GM10847 (cell line): ENCODE results near the gene IL25.

Source experiments
- POLR2A ChIP-seq: IDR thresholded peaks from 2 replicates; pipeline ENCODE4 v1.6.1; 2011; ENCODE audit not compliant: insufficient read length; ENCODE audit errors: extremely low read depth

The IL25 gene

DNA sequence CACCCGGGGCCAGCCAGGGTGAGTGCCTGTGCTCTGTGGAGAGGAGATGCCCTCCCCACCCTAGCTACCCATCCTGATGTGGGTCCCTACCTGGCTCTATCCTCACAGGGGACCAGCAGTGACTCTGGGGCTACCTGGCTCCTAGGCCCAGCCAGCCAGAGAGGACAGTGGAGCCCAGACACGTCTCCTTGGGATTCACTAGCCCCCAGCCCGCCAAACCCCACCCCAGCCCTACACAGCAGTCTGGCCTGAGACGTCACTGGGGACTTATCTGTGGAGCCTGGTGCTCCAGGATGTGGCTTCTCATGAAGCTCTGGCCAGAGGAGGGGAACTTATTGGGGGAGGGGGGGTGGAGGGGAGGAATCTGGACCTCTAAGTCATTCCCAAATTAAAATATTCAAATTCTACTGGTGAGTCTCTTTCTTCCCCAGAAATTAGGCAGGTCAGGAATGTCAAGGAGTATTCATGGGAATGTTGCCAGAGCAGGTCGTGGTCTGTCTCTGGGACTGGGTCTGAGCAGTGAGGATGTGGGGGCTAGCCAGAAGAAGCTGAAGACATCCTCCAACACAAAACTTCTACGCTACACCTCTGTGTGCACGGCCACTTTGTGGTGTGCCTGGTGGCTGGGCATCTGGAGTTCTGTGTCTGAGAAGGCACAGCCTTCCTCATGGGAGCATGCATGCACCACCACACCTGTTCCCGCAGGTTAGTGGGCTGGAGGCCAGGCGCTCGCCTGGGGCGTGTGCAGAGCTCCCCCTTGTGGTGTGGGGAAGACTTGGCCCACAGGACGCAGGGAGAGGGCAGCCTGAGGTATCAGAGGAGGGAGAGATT, 7.0 kb downstream of the IL25 start:
- TF ChIP-seq POLR2A, result no peak

- no peak for TF ChIP-seq POLR2A
These were observed 7.7 kb downstream of the IL25 start for GRCh38 chr14:23380197-23380914.

DNA sequence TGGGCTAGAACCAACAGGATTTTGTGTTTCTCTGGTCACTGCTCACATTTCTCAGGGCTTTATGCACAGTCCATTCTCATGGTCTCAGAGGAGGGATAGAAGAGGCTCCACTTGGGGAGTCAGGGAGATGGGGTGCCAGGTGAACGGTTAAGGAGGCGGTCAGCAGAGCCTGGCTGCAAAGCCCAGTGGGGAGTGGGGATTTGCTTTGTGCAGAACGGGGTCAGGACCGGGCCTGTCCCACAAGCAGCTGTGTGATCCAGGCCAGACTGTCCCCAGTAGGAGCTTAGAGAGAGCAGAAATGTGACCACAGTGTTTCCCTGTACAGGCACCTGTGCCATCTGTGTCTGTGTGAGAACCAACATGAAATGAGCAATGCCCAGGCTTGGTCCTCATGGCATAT, 8.4 kb downstream of the IL25 start:
- no peak for TF ChIP-seq POLR2A

GRCh38 chr14:23381871-23382270, 9.3 kb downstream of the IL25 start:
- no peak for TF ChIP-seq POLR2A

DNA sequence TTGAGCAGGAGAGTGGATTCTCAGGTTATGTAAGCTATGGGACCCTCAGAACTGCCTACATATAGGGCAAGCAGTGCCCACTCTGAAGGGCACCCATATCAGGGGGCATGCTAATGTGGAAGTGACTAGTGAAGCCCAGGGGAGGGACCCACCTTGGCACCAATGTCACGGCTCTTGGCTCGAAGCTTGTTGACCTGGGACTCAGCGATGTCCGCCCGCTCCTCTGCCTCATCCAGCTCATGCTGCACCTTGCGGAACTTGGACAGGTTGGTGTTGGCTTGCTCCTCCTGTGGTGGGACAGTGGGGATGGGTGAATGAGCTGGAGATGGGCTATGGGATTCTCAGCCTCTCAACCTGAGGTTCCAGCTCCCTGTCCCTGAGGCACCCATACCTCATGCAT, 9.7 kb downstream of the IL25 start:
- no peak for TF ChIP-seq POLR2A

- no peak for TF ChIP-seq POLR2A
These were observed 10.3 kb downstream of the IL25 start for GRCh38 chr14:23382731-23383440.

DNA sequence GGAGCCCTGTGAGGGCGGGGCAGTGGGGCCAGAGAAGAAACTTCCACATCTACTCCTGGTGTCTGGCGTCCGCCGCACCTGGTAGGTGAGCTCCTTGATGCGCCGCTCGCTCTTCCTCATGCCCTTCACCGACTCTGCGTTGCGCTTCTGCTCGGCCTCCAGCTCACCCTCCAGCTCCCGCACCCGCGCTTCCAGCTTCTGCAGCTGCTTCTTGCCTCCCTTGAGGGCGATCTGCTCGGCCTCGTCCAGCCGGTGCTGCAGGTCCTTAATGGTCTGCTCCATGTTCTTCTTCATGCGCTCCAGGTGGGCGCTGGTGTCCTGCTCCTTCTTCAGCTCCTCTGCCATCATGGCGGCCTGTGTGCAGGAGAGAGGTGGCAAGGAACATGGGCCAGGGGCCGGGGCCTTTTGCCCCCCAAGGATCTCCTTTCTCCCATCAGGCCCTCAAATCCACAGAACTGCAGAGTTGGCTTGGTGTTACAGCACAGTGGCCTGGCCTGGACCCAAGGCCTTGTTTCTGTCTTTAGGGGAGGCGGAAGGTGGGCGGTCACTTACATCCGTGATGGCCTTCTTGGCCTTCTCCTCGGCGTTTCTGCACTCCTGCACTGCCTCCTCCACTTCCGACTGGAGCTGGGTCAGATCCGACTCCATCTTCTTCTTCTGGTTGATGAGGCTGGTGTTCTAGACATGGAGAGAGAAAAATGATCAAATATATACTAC, 11.9 kb downstream of the IL25 start:
- TF ChIP-seq POLR2A, result no peak

GRCh38 chr14:23385244-23385641, 12.6 kb downstream of the IL25 start:
- TF ChIP-seq POLR2A, result no peak

DNA sequence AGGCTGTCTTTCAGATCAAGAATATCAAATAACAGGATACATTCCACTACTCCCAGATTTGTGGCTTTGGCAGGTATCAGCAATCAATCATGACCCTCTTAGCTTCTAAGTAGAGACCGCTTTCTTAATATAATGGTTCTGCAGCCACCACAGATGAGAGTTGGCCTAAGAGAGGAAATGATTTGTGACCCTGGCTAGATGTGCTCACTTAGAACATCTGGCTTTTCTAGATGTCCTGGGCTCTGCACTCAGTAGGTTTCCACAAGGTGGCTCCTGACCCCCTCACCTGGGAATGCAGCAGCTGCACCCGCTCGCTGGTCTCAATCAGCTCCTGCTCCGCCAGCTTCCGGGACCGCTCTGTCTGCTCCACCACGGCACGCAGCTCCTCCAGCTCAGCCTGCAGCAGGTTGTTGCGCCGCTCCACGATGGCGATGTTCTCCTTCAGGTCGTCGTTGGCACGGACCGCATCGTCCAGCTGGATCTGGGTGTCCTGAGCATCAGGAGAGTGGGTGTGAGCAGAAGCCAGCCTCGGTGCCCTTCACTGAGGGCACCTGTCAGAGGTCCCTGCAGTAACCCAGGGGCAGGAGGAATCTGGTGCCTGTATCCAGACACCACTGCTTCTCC, 13.1 kb downstream of the IL25 start:
- no peak for TF ChIP-seq POLR2A

GRCh38 chr14:23386999-23387398, 14.4 kb downstream of the IL25 start:
- TF ChIP-seq POLR2A, result no peak

DNA sequence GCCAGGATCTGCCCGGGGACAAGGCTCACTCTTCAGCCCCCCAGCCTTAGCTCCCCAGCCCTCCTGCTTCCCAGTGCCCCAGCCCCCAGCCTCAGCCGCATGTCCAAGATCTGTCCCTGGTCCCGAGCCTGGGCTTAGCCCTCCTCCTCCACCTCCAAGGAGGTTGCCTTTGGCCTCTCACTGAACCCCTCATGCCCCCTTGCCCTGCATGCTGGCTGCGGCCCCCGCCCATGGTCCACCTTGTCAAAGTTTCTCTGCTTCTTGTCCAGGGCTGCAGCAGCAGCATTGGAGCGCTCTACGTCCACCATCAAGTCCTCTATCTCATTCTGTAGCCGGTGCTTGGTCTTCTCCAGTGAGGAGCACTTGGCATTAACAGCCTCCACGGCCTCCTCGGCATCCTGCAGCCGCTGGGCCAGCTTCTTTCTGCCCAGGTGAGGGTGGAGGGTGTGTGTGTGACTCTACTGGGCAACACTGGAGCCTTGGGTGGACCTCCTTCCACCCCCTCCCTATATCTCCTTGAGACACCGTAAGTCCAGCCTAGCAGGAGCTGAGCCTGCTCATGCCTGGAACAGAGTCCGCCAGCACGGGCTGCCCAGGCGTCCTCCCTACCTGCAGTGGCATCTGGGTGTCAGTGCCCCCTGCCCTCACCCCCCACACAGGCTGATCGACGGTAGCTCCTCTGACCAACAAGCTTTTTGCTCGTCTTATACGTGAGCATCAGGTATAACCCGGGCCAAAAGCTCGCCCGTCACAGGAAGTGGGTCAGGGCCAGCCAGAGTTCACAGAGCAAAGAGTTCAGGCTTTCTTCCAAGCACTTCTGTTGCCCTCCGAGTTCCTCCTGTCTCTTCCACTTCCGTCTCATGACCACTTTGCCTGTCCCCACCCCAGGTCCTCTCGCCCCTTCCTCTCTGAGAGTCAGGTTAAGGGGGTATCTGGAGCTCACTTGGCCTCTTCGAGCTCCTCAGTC, 15.6 kb downstream of the IL25 start:
- no peak for TF ChIP-seq POLR2A

- TF ChIP-seq POLR2A, result no peak
These were observed 16.4 kb downstream of the IL25 start for GRCh38 chr14:23388996-23389395.

DNA sequence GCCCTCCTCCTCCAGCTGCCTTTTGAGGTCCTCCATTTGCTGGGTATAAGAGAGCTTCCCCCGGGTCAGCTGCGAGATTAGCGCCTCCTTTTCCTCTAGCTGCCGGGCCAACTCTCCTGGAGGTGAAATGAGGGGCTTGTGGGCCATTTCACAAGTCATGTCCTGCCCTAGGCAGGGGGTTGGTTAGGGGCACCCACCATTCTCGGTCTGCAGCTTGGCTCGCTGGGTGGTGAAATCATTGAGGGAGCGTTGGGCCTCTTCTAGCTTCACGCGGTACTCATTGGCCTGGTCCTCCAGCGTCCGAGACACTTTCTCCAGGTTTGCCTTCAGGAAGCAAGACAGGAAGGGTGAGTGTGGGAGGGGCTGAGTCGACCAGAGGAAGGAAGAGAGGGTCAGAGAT, 16.8 kb downstream of the IL25 start:
- no peak for TF ChIP-seq POLR2A

- no peak for TF ChIP-seq POLR2A
These were observed 20.0 kb downstream of the IL25 start for GRCh38 chr14:23392613-23393012.
